Fibroblast of villous mesenchyme (primary cell): ENCODE data around the gene ANKRD33. TPM values are rescaled to one million over a fixed set of nuclear protein-coding genes. Genes with fewer than 3 reads are reported as not detected.

Source experiments
- DNase-seq: peaks from one replicate; pipeline ENCODE4 v3.0.0-alpha.2; 2010; ENCODE audit warnings: low read depth
- H3K4me3 ChIP-seq: 2 replicates; pipeline ENCODE4 v1.5.1; 2011; ENCODE audit warnings: low read depth, mild to moderate bottlenecking, low read length
- total RNA-seq: library from RNA; depleted of rRNA; stranded (reverse); fragments of >200 nt; gene quantifications from 2 replicates; pipeline ENCODE4 v1.2.3, GENCODE V29; 2012
- TF ChIP-seq, protein P1 (sequence below): IDR thresholded peaks from 2 replicates; pipeline ENCODE4 v1.5.1; 2012; ENCODE audit warnings: low read depth, mild to moderate bottlenecking, low read length; ENCODE audit not compliant: insufficient read depth

ANKRD33 gene
- total RNA-seq, 1 donor: not detected

DNA sequence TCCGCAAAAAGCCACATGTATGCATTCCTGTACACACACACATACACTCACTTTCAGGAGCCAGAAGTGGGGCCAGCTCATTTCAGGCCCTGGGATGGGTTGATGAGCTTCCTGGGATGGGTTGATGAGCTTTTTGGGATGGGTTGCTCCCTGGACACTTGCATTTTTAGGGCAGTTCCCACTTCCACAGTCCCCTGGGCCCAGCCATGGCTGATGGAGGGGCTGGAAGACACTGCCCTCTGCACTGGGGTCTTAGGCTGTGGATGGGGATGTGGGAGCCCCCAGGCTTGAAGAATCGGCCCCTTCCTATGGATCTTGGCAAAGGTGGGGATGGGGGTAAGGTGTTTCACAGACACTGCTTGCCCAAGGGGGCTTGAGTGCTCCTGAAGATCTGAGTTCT is 32.1 kb downstream of the ANKRD33 start:
- no peak overlapping the region for H3K4me3 ChIP-seq
- TF ChIP-seq, protein P1, sequence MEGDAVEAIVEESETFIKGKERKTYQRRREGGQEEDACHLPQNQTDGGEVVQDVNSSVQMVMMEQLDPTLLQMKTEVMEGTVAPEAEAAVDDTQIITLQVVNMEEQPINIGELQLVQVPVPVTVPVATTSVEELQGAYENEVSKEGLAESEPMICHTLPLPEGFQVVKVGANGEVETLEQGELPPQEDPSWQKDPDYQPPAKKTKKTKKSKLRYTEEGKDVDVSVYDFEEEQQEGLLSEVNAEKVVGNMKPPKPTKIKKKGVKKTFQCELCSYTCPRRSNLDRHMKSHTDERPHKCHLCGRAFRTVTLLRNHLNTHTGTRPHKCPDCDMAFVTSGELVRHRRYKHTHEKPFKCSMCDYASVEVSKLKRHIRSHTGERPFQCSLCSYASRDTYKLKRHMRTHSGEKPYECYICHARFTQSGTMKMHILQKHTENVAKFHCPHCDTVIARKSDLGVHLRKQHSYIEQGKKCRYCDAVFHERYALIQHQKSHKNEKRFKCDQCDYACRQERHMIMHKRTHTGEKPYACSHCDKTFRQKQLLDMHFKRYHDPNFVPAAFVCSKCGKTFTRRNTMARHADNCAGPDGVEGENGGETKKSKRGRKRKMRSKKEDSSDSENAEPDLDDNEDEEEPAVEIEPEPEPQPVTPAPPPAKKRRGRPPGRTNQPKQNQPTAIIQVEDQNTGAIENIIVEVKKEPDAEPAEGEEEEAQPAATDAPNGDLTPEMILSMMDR: no peak
- DNase-seq: no peak

GRCh38 chr12:51921017-51921725 is 33.3 kb downstream of the ANKRD33 start:
- no peak for DNase-seq
- TF ChIP-seq, protein P1: no peak
- H3K4me3 ChIP-seq: no peak overlapping the region

GRCh38 chr12:51922146-51922545 is 34.2 kb downstream of the ANKRD33 start:
- no peak overlapping the region for H3K4me3 ChIP-seq
- no peak for DNase-seq
- TF ChIP-seq, protein P1: no peak

DNA sequence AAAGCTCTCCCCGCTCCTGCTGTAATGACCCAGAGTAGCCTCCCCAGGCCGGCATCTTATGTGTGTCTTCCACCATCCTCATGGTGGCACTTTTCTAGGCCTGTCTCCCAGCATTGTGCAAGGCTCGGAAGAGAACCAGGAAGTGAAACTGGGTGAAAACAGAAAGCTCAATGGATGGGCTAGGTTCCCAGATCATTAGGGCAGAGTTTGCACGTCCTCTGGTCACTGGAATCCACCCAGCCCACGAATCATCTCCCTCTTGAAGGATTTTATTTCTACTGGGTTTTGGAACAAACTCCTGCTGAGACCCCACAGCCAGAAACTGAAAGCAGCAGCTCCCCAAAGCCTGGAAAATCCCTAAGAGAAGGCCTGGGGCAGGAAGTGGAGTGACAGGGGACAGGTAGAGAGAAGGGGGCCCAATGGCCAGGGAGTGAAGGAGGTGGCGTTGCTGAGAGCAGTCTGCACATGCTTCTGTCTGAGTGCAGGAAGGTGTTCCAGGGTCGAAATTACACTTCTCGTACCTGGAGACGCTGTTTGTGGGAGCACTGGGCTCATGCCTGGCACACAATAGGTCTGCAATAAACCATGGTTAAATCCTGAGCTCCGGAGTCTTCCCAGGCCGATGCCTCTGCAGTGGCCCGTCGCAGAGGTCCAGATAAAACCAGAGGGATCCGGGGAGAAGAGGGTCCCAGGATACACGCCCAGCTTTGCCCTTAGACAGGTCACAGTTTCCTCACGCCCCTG is 35.0 kb downstream of the ANKRD33 start:
- no peak overlapping the region for H3K4me3 ChIP-seq

DNA sequence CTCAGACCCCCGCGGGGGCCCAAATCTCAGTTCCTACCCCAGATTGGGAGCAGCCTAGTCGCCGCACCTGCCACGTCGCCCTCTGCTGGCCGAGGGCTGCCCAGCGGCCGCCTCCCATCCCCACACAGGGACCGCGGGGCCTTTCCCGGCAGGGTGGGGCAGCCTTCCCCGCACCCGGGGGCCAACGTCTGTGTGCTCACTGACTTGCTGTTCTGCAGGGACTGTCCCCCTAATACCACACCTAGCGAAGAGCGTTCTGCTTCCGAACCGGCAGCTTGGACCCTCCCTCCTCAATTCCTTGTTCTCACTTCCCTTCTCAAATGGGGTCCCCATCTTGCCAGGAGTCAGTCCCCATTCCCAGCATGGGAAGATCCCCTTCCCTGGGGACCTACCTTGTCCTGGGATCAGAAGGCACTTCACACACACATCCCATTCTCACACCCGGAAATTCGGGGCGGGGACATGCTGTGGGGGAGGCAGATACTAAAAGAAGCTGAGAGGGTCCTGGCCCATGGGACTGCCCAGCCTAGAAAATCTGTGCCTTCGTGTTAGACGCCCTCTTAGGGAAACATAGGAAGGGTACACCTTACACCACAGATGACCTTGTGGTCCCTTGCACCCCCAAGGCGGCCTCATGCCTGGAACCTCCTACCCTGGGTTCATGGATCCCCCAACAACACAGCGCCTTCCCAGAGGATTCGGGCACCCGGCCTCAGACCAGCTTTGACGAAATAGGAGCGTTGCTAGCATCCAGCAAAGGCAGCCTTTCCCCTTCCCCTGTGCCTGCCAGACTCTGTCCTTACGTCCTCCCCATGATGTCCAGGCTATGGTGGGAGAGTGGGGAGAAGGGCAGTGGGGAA is 35.8 kb downstream of the ANKRD33 start:
- TF ChIP-seq, protein P1: peak; percentile 79
- peak overlapping the region; percentile 2 for H3K4me3 ChIP-seq
- DNase-seq: no peak

More for the DNA sequence above, 35.0 kb downstream of the ANKRD33 start:
- TF ChIP-seq, protein P1: peak; percentile 7
- peak; percentile 68 for DNase-seq

- no peak overlapping the region for H3K4me3 ChIP-seq
- no peak for DNase-seq
Measured at GRCh38 chr12:51924551-51925319, 36.8 kb downstream of the ANKRD33 start.

More at GRCh38 chr12:51924551-51925319, 36.8 kb downstream of the ANKRD33 start:
- TF ChIP-seq, protein P1: no peak
